Measurements from ENCODE around the gene SLC25A43. TPM values are rescaled to one million over a fixed set of nuclear protein-coding genes. Genes with fewer than 3 reads are reported as not detected.

SLC25A43 gene
- total and polyA plus RNA-seq, 2 experiments from 2014 or later, result 8.7 to 8.9 TPM

- peaks cover 7% of the 10 kb centered on the region; the same call in 2 of the 3 replicates for H3K4me1 Mint-ChIP-seq
- 0 out of 2 replicates have a peak, but pooled peaks cover 3% of the 10 kb centered on the region for H3F3A ChIP-seq (replicated peaks; ENCODE audit: low read depth)
- peaks cover 28% of the 10 kb centered on the region for H3K36me3 Mint-ChIP-seq (ENCODE audit: low read depth)
- H3K79me2 ChIP-seq (replicated peaks; ENCODE audit: insufficient read depth), result 0 out of 2 replicates have a peak, but pooled peaks cover 4% of the 10 kb centered on the region
- no peak overlapping the region for H3K27ac Mint-ChIP-seq
- TF ChIP-seq JUNB (IDR thresholded peaks at IDR 0.05; ENCODE audit: unreplicated experiment) (no peak), ETS1 (IDR thresholded peaks at IDR 0.05) (no peak), ZNF114 (CRISPR knock-in tag; IDR thresholded peaks at IDR 0.05) (no peak), CTCF (conservative IDR thresholded peaks at IDR 0.05; ENCODE audit: low read depth in 2 of 2) (no peak), NANOG (IDR thresholded peaks at IDR 0.05; ENCODE audit: borderline replicate concordance) (no peak), ZNF462 (CRISPR knock-in tag; IDR thresholded peaks at IDR 0.05) (no peak), CREB1 (CRISPR knock-in tag; IDR thresholded peaks at IDR 0.05; ENCODE audit: low read depth) (no peak)
- peaks cover 13% of the 10 kb centered on the region for H3K36me3 ChIP-seq (ENCODE audit: insufficient read depth)
- peaks cover 10% of the 10 kb centered on the region for H3K27me3 Mint-ChIP-seq (ENCODE audit: insufficient read depth, low read depth, poor library complexity)
- H3K4me1 ChIP-seq (ENCODE audit: insufficient read depth), result no peaks in the 10 kb centered on the region
- H3K27ac ChIP-seq (ENCODE audit: low read depth), result no peak overlapping the region
- no peak overlapping the region; the same call in 2 of the 3 replicates for H3K4me3 Mint-ChIP-seq
- H3K4me2 ChIP-seq, result no peak overlapping the region
- H4K20me1 ChIP-seq (replicated peaks; ENCODE audit: insufficient read depth), result no peaks in the 10 kb centered on the region
- H3K4me3 ChIP-seq, result no peak overlapping the region
- no peaks in the 10 kb centered on the region for H3K27me3 ChIP-seq (ENCODE audit: insufficient read depth)
- no peak overlapping the region for H2AFZ ChIP-seq
- ATAC-seq (no peak), DNase-seq (ENCODE audit: low spot score) (no peak)
- H3K9me2 ChIP-seq (ENCODE audit: insufficient read depth), result no peaks in the 10 kb centered on the region
- no peaks in the 10 kb centered on the region for H3K9me3 Mint-ChIP-seq
Measured at GRCh38 chrX:119466970-119467369, 67.8 kb downstream of the SLC25A43 start.
